ENCODE measurements around the gene OCLN.
"Not testable (repeated sequence)": the region's sequence is repeated elsewhere in the genome, so short reads cannot be mapped to it uniquely, and the experiment has no call there.

The OCLN gene

DNA sequence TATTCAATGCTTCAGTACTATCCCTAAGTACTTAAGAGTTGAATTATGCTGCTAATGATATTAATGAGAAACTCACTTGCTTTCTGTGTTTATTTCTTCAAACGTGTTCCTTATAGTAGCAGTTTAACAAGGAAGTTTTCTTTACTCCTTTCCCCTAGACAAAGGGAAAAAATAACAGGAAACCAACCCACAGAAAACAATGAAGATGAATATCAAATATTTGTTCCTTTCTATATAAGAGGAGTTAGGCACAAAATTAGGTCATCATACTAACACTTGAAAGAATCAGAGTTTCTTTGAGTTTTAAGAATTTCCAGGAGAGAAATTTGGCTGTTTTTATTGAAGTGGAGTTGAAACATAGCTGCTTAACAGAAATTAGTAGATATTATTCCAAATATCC lies 15.4 kb upstream of the OCLN start:
- TF ChIP-seq, protein P1, sequence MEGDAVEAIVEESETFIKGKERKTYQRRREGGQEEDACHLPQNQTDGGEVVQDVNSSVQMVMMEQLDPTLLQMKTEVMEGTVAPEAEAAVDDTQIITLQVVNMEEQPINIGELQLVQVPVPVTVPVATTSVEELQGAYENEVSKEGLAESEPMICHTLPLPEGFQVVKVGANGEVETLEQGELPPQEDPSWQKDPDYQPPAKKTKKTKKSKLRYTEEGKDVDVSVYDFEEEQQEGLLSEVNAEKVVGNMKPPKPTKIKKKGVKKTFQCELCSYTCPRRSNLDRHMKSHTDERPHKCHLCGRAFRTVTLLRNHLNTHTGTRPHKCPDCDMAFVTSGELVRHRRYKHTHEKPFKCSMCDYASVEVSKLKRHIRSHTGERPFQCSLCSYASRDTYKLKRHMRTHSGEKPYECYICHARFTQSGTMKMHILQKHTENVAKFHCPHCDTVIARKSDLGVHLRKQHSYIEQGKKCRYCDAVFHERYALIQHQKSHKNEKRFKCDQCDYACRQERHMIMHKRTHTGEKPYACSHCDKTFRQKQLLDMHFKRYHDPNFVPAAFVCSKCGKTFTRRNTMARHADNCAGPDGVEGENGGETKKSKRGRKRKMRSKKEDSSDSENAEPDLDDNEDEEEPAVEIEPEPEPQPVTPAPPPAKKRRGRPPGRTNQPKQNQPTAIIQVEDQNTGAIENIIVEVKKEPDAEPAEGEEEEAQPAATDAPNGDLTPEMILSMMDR (IDR thresholded peaks at IDR 0.05; ENCODE audit: borderline replicate concordance, extremely low read depth, low read length, poor library complexity, severe bottlenecking), result no peak
- no peak for TF ChIP-seq EZH2 (IDR thresholded peaks at IDR 0.05; ENCODE audit: borderline replicate concordance, low read depth, low read length, severe bottlenecking)
- Histone ChIP-seq H3K36me3 (ENCODE audit: insufficient read depth, low read length) (no peaks in the 10 kb centered on the region), H3K4me3 (ENCODE audit: low read depth in 1 of 2, low read length in 2 of 2) (no peak overlapping the region), H3K4me1 (ENCODE audit: insufficient read depth, low read length) (no peaks in the 10 kb centered on the region), H3K4me2 (ENCODE audit: insufficient read depth, low read length) (no peak overlapping the region), H3K79me2 (ENCODE audit: insufficient read depth, low read length) (no peaks in the 10 kb centered on the region), H3K9ac (ENCODE audit: low read depth, low read length) (no peak overlapping the region), H2AFZ (ENCODE audit: low read depth, low read length) (no peak overlapping the region), H3K9me3 (ENCODE audit: insufficient read depth, low read length, severe bottlenecking) (no peaks in the 10 kb centered on the region), H4K20me1 (ENCODE audit: insufficient read depth, low read length) (no peaks in the 10 kb centered on the region), H3K27ac (ENCODE audit: low read length) (no peak overlapping the region), H3K27me3 (ENCODE audit: insufficient read depth, low read length, poor library complexity) (no peaks in the 10 kb centered on the region)
- DNase-seq, result no peak
- no peak for ATAC-seq (ENCODE audit: insufficient read depth, low read depth)

DNA sequence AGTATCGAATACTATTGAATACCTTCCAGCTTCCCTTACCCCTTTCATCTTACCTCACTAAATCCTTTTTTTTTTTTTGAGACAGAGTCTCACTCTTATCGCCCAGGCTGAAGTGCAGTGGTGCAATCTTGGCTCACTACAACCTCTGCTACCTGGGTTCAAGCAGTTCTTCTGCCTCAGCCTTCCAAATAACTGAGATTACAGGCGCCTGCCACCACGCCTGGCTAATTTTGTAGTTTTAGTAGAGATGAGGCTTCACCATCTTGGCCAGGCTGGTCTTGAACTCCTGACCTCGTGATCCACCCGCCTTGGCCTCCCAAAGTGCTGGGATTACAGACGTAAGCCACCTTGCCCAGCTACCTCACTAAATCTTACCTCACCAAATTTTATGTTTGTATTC lies 14.3 kb upstream of the OCLN start:
- not testable (repeated sequence) for H3K27me3 ChIP-seq (ENCODE audit: insufficient read depth, low read length, poor library complexity); H3K36me3 ChIP-seq (ENCODE audit: insufficient read depth, low read length); H3K4me2 ChIP-seq (ENCODE audit: insufficient read depth, low read length); H3K4me3 ChIP-seq (ENCODE audit: low read depth in 1 of 2, low read length in 2 of 2); H3K79me2 ChIP-seq (ENCODE audit: insufficient read depth, low read length); ATAC-seq (ENCODE audit: insufficient read depth, low read depth); H2AFZ ChIP-seq (ENCODE audit: low read depth, low read length); H3K9ac ChIP-seq (ENCODE audit: low read depth, low read length); DNase-seq; H4K20me1 ChIP-seq (ENCODE audit: insufficient read depth, low read length); H3K9me3 ChIP-seq (ENCODE audit: insufficient read depth, low read length, severe bottlenecking); H3K4me1 ChIP-seq (ENCODE audit: insufficient read depth, low read length); H3K27ac ChIP-seq (ENCODE audit: low read length)

DNA sequence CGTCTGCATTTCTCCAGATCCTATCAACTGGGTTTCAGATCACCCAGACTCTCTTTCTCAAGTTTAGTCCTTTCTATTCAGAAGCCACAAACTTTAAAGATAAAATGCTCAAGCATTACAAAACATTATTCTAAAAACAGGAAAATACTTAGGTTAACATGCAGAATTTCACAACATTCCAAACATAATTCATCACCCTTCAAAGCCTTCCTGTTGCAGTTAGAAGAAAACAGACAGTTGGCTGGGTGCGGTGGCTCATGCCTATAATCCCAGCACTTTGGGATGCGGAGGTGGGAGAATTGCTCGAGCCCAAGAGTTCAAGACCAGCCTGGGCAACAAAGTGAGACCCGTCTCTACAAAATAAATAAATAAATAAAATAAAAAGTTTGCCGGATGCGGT lies 7.7 kb upstream of the OCLN start:
- H3K4me2 ChIP-seq (ENCODE audit: insufficient read depth, low read length), result no peak overlapping the region
- H3K79me2 ChIP-seq (ENCODE audit: insufficient read depth, low read length), result no peaks in the 10 kb centered on the region
- TF ChIP-seq, protein P1 (IDR thresholded peaks at IDR 0.05; ENCODE audit: borderline replicate concordance, extremely low read depth, low read length, poor library complexity, severe bottlenecking), result no peak
- no peak for TF ChIP-seq EZH2 (IDR thresholded peaks at IDR 0.05; ENCODE audit: borderline replicate concordance, low read depth, low read length, severe bottlenecking)
- no peaks in the 10 kb centered on the region for H3K4me1 ChIP-seq (ENCODE audit: insufficient read depth, low read length)
- no peaks in the 10 kb centered on the region for H3K36me3 ChIP-seq (ENCODE audit: insufficient read depth, low read length)
- no peak overlapping the region for H3K9ac ChIP-seq (ENCODE audit: low read depth, low read length)
- no peak overlapping the region for H3K4me3 ChIP-seq (ENCODE audit: low read depth in 1 of 2, low read length in 2 of 2)
- H4K20me1 ChIP-seq (ENCODE audit: insufficient read depth, low read length), result no peaks in the 10 kb centered on the region
- no peak overlapping the region for H2AFZ ChIP-seq (ENCODE audit: low read depth, low read length)
- H3K27ac ChIP-seq (ENCODE audit: low read length), result no peak overlapping the region
- no peak for ATAC-seq (ENCODE audit: insufficient read depth, low read depth)
- no peak for DNase-seq
- peaks cover 6% of the 10 kb centered on the region for H3K27me3 ChIP-seq (ENCODE audit: insufficient read depth, low read length, poor library complexity)
- H3K9me3 ChIP-seq (ENCODE audit: insufficient read depth, low read length, severe bottlenecking), result no peaks in the 10 kb centered on the region

DNA sequence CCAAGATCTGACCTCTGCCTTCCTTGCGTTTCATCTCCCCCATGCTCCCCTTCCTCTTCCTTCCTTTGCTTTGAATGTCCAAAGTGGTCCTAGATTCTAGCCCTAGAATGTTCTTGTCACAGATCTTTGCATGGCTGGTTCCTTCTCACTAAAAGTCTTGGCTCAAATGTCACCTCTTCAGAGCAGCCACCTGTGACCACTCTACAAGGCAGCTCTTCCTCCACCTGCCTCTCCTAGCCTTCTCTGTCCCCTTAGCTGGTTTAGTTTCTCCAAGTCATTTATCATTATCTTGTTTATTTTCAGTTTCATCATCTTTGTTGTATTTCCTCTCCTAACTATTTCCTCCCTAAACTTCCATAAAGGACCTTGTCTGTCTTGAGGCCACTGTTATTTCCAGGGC lies 7.1 kb upstream of the OCLN start:
- no peak overlapping the region for H3K4me2 ChIP-seq (ENCODE audit: insufficient read depth, low read length)
- no peak for DNase-seq
- no peak overlapping the region for H3K4me3 ChIP-seq (ENCODE audit: low read depth in 1 of 2, low read length in 2 of 2)
- peaks cover 6% of the 10 kb centered on the region for H3K27me3 ChIP-seq (ENCODE audit: insufficient read depth, low read length, poor library complexity)
- no peaks in the 10 kb centered on the region for H3K79me2 ChIP-seq (ENCODE audit: insufficient read depth, low read length)
- no peak for TF ChIP-seq EZH2 (IDR thresholded peaks at IDR 0.05; ENCODE audit: borderline replicate concordance, low read depth, low read length, severe bottlenecking)
- TF ChIP-seq, protein P1 (IDR thresholded peaks at IDR 0.05; ENCODE audit: borderline replicate concordance, extremely low read depth, low read length, poor library complexity, severe bottlenecking), result no peak
- ATAC-seq (ENCODE audit: insufficient read depth, low read depth), result no peak
- no peak overlapping the region for H2AFZ ChIP-seq (ENCODE audit: low read depth, low read length)
- H3K9ac ChIP-seq (ENCODE audit: low read depth, low read length), result no peak overlapping the region
- H3K4me1 ChIP-seq (ENCODE audit: insufficient read depth, low read length), result no peaks in the 10 kb centered on the region
- no peak overlapping the region for H3K27ac ChIP-seq (ENCODE audit: low read length)
- no peaks in the 10 kb centered on the region for H4K20me1 ChIP-seq (ENCODE audit: insufficient read depth, low read length)
- no peaks in the 10 kb centered on the region for H3K9me3 ChIP-seq (ENCODE audit: insufficient read depth, low read length, severe bottlenecking)
- H3K36me3 ChIP-seq (ENCODE audit: insufficient read depth, low read length), result no peaks in the 10 kb centered on the region

Measured in DND-41 (cell line).